ENCODE results near the gene UCP3. TPM values are rescaled to one million over a fixed set of nuclear protein-coding genes. Genes with fewer than 3 reads are reported as not detected.

The UCP3 gene
- total and polyA plus RNA-seq, 10 of the 15 experiments (the other 5 are each of a cell fraction or from before 2014, with no cell fraction given): 0.02 to 1.9 (median 0.94) TPM

DNA sequence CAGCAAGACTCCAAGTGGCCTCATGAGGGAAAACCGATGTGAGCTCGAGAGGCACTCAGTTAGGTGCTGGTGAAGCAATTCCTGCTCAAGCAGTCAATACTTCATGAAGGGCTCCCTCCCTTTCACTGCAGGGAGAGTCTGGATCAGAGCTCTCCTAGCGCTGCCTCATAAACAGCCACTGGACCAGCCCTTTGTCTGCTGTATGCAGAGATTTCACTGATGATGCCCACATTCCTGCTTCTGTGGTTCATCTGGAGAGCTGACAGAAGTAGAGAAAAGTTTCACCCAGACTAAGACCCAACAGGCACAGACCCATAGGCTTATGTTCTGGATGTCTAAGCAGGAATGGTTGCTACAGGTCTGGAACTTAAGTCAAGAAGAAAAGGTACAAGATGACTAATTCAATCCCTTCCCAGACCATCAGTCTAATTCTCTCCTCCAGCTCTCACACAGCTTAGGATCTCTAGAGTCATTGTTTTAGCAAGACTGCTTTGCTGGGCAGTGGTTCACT is 30.3 kb downstream of the UCP3 start:
- H3K79me2 ChIP-seq (ENCODE audit: control insufficient read depth, insufficient read depth, low read length): peaks cover 47% of the 10 kb centered on the region
- ATAC-seq (no peak), FAIRE-seq (no peak), DNase-seq (ENCODE audit: low read depth, low spot score) (no peak)
- ChIA-PET POLR2A (interaction anchor here (1.7 to 4.3 kb wide), 2 partner anchors 12 to 18 kb away, joined by 5 to 41 read pairs; no protein-coding TSS in a partner anchor), SMC1A (ENCODE audit: uncharacterized antibody, unreplicated experiment) (interaction anchor here (1.4 to 5.5 kb wide), 8 partner anchors 12 to 277 kb away, joined by 5 to 49 read pairs (median 15); partner anchors contain the start of genes C2CD3 and PPME1), CTCF (interaction anchor here (0.7 to 4.0 kb wide), 3 partner anchors 13 to 22 kb away, joined by 4 to 48 read pairs (median 9); no protein-coding TSS in a partner anchor), RAD21 (ENCODE audit: unreplicated experiment) (interaction anchor here (2.8 to 5.1 kb wide), 4 partner anchors 11 to 17 kb away, joined by 17 to 47 read pairs (median 27); no protein-coding TSS in a partner anchor)
- H3K36me3 ChIP-seq (ENCODE audit: control insufficient read depth in 2 of 2, insufficient read depth in 2 of 2, low read length in 1 of 2): peaks cover 28 to 30% of the 10 kb centered on the region in 2 experiments
- peak overlapping the region; percentile 89; the same call in 1 of the 2 replicates for H3K4me3 ChIP-seq
- H4K20me1 ChIP-seq (ENCODE audit: control insufficient read depth, insufficient read depth): no peaks in the 10 kb centered on the region
- 95% methylated on average over 3 of the region's 3 CpGs for WGBS (ENCODE audit: insufficient coverage, insufficient replicate concordance, low lambda C conversion rate, missing lambda C conversion rate)
- no peak overlapping the region for H3K9ac ChIP-seq (ENCODE audit: control insufficient read depth, insufficient read depth, low read length)
- H3K9me3 ChIP-seq (replicated peaks; ENCODE audit: control insufficient read depth, insufficient read depth, low read length): no peaks in the 10 kb centered on the region
- H3K4me2 ChIP-seq (ENCODE audit: control insufficient read depth, insufficient read depth): peak overlapping the region; percentile 57
- no peaks in the 10 kb centered on the region for H3K27me3 ChIP-seq (replicated peaks in 1 of 2; ENCODE audit: control insufficient read depth in 2 of 2, insufficient read depth in 2 of 2, low read length in 1 of 2)
- H2AFZ ChIP-seq (ENCODE audit: control insufficient read depth, low read depth, low read length): no peak overlapping the region
- BruUV-seq (replicated peaks): no TSS peak
- H3K27ac ChIP-seq (ENCODE audit: control insufficient read depth, insufficient read depth): peak overlapping the region; percentile 85
- in situ Hi-C loops (cut with MboI): no loop called here
- no peak for TF ChIP-seq SRF (IDR thresholded peaks at IDR 0.05; ENCODE audit: low read depth in 2 of 2, low read length in 2 of 2)
- TF ChIP-seq ZNF384 (IDR thresholded peaks at IDR 0.05; ENCODE audit: borderline replicate concordance, low read depth, low read length): no peak
- no peak for TF ChIP-seq ZBTB40 (IDR thresholded peaks at IDR 0.05; ENCODE audit: borderline replicate concordance)
- no peak for TF ChIP-seq PAX5 (IDR thresholded peaks at IDR 0.05; ENCODE audit: borderline replicate concordance, low read depth, low read length)
- TF ChIP-seq GATAD2B (conservative IDR thresholded peaks at IDR 0.05; ENCODE audit: low read depth): no peak
- 0 out of 2 replicates have a peak, but pooled peaks have one; percentile 7 for TF ChIP-seq SMAD5 (IDR thresholded peaks at IDR 0.05; ENCODE audit: low read depth)
- peaks cover 27% of the 10 kb centered on the region for H3K4me1 ChIP-seq (ENCODE audit: control insufficient read depth, insufficient read depth, low read length)
- intact Hi-C loops (cut with micrococcal nuclease; ENCODE audit: unreplicated experiment): no loop called here

Measured in GM12878 (cell line).